Measurements from ENCODE around the gene TRIM71.
A peak's percentile ranks its signal among the peaks of the same experiment; 100 is the strongest.
"Not testable (repeated sequence)": the region's sequence is repeated elsewhere in the genome, so short reads cannot be mapped to it uniquely, and the experiment has no call there.

TRIM71 gene

DNA sequence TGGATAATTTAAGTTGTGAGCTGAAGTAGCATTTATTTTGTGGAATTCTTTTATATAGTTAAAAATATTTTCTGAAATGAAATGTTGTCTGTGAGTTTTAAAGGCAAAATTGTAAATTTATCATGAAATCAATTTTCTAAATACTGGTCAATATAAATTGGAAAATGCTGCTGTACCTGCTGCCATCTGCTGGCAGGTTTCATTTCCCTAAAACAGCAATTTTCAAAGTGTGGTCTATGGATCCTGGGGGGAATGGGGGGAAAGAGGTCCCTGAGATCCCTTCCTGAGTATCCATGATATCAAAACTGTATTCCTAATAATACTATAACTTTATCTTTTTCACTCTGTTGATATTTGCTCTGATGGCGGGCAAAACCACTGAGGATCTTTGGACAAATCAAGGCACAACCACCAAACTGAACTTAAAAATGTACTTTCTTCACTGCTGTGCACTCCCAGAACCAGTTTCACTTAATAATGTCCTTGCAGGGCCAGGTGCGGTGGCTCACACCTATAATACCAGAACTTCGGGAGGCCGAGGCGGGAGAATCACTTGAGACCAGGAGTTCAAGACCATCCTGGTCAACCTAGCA lies 116.4 kb downstream of the TRIM71 start:
- Histone ChIP-seq H3K36me3 (no peaks in the 10 kb centered on the region), H3K27ac (no peak overlapping the region), H3K4me3 (ENCODE audit: low read depth, low read length) (no peak overlapping the region), H3K27me3 (ENCODE audit: insufficient read depth, low read depth, severe bottlenecking) (no peaks in the 10 kb centered on the region), H3K9me3 (ENCODE audit: severe bottlenecking) (no peaks in the 10 kb centered on the region)
- TF ChIP-seq, protein P1, sequence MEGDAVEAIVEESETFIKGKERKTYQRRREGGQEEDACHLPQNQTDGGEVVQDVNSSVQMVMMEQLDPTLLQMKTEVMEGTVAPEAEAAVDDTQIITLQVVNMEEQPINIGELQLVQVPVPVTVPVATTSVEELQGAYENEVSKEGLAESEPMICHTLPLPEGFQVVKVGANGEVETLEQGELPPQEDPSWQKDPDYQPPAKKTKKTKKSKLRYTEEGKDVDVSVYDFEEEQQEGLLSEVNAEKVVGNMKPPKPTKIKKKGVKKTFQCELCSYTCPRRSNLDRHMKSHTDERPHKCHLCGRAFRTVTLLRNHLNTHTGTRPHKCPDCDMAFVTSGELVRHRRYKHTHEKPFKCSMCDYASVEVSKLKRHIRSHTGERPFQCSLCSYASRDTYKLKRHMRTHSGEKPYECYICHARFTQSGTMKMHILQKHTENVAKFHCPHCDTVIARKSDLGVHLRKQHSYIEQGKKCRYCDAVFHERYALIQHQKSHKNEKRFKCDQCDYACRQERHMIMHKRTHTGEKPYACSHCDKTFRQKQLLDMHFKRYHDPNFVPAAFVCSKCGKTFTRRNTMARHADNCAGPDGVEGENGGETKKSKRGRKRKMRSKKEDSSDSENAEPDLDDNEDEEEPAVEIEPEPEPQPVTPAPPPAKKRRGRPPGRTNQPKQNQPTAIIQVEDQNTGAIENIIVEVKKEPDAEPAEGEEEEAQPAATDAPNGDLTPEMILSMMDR (IDR thresholded peaks at IDR 0.05; ENCODE audit: low read depth, low read length): peak; percentile 46
- DNase-seq: peak; percentile 23

GRCh38 chr3:32937331-32937730 lies 119.5 kb downstream of the TRIM71 start:
- TF ChIP-seq, protein P1 (IDR thresholded peaks at IDR 0.05; ENCODE audit: low read depth, low read length): no peak
- peak; percentile 30 for DNase-seq
- H3K36me3 ChIP-seq: no peaks in the 10 kb centered on the region
- no peaks in the 10 kb centered on the region for H3K9me3 ChIP-seq (ENCODE audit: severe bottlenecking)
- H3K27me3 ChIP-seq (ENCODE audit: insufficient read depth, low read depth, severe bottlenecking): no peaks in the 10 kb centered on the region
- no peak overlapping the region for H3K4me3 ChIP-seq (ENCODE audit: low read depth, low read length)
- no peak overlapping the region for H3K27ac ChIP-seq

DNA sequence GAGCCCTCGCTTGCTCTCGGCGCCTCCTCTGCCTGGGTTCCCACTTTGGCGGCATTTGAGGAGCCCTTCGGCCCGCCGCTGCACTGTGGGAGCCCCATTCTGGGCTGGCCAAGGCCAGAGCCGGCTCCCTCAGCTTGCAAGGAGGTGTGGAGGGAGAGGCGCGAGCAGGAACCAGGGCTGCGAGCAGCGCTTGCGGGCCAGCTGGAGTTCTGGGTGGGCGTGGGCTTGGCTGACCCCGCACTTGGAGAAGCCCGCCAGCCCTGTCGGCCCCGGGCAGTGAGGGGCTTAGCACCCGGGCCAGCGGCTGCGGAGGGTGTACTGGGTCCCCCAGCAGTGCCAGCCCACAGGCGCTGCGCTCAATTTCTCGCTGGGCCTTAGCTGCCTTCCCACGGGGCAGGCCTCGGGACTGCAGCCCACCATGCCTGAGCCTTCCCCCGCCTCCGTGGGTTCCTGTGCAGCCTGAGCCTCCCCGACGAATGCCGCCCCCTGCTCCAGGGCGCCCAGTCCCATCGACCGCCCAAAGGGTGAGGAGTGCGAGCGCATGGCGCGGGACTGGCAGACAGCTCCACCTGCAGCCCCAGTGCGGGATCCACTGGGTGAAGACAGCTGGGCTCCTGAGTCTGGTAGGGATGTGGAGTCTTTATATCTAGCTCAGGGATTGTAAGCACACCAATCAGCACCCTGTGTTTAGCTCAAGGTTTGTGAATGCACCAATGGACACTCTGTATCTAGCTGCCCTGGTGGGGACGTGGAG lies 121.9 kb downstream of the TRIM71 start:
- not testable (repeated sequence) for H3K4me3 ChIP-seq (ENCODE audit: low read depth, low read length); H3K36me3 ChIP-seq; H3K27ac ChIP-seq; DNase-seq; H3K9me3 ChIP-seq (ENCODE audit: severe bottlenecking); H3K27me3 ChIP-seq (ENCODE audit: insufficient read depth, low read depth, severe bottlenecking)

GRCh38 chr3:32940726-32941125 lies 122.9 kb downstream of the TRIM71 start:
- DNase-seq: no peak
- no peaks in the 10 kb centered on the region for H3K9me3 ChIP-seq (ENCODE audit: severe bottlenecking)

DNA sequence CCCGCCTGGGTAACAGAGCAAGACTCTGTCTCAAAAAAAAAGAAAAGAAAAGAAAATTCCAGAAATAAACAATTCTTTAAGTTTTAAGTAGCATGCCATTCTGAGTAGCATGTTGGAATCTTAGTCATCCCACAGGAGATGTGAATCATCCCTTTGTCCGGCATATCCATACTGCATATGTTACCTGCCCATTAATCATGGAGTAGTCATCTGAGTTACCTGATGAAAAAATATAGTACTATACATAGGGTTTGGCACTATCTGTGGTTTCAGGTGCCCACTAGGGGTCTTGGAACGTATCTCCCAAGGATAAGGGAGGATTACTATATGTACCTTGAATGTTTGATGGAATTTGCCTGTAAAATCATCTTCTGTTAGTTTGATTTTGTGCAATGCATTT lies 127.3 kb downstream of the TRIM71 start:
- Histone ChIP-seq H3K9me3 (ENCODE audit: severe bottlenecking) (no peaks in the 10 kb centered on the region), H3K4me3 (ENCODE audit: low read depth, low read length) (no peak overlapping the region), H3K27me3 (ENCODE audit: insufficient read depth, low read depth, severe bottlenecking) (no peaks in the 10 kb centered on the region), H3K27ac (no peak overlapping the region), H3K36me3 (no peaks in the 10 kb centered on the region)
- TF ChIP-seq, protein P1 (IDR thresholded peaks at IDR 0.05; ENCODE audit: low read depth, low read length): no peak
- DNase-seq: no peak

More at GRCh38 chr3:32940726-32941125, 122.9 kb downstream of the TRIM71 start:
- no peak overlapping the region for H3K27ac ChIP-seq
- TF ChIP-seq, protein P1 (IDR thresholded peaks at IDR 0.05; ENCODE audit: low read depth, low read length): no peak
- H3K36me3 ChIP-seq: no peaks in the 10 kb centered on the region
- no peak overlapping the region for H3K4me3 ChIP-seq (ENCODE audit: low read depth, low read length)
- no peaks in the 10 kb centered on the region for H3K27me3 ChIP-seq (ENCODE audit: insufficient read depth, low read depth, severe bottlenecking)

GRCh38 chr3:32945598-32945997 lies 127.8 kb downstream of the TRIM71 start:
- H3K27ac ChIP-seq; H3K36me3 ChIP-seq; H3K4me3 ChIP-seq (ENCODE audit: low read depth, low read length); H3K9me3 ChIP-seq (ENCODE audit: severe bottlenecking); H3K27me3 ChIP-seq (ENCODE audit: insufficient read depth, low read depth, severe bottlenecking); DNase-seq: not testable (repeated sequence)

All from WERI-Rb-1 (cell line).